Measurements from ENCODE around the gene SPATS2L. TPM values are rescaled to one million over a fixed set of nuclear protein-coding genes. Genes with fewer than 3 reads are reported as not detected.

SPATS2L gene
- total and polyA plus RNA-seq, 2 experiments from 2014 or later: 159 to 202 TPM

- Histone ChIP-seq H3K36me3 (replicated peaks; ENCODE audit: insufficient read depth, low read depth) (no peaks in the 10 kb centered on the region), H3K79me2 (peaks cover 79% of the 10 kb centered on the region), H3K4me2 (no peak overlapping the region), H3K9me3 (ENCODE audit: low read depth) (no peaks in the 10 kb centered on the region), H2AFZ (no peak overlapping the region), H4K20me1 (ENCODE audit: insufficient read depth, poor library complexity, severe bottlenecking) (peaks cover 5% of the 10 kb centered on the region), H3K9me2 (replicated peaks; ENCODE audit: insufficient read depth) (no peaks in the 10 kb centered on the region), H3K4me1 (ENCODE audit: insufficient read depth) (no peaks in the 10 kb centered on the region), H3K27me3 (no peaks in the 10 kb centered on the region), H3K27ac (no peak overlapping the region), H3K4me3 (no peak overlapping the region)
- no peak for DNase-seq (ENCODE audit: low spot score)
- WGBS (ENCODE audit: low lambda C conversion rate, missing lambda C conversion rate): 72% methylated on average over 4 of the region's 4 CpGs
- TF ChIP-seq EZH2phosphoT487 (IDR thresholded peaks at IDR 0.05; ENCODE audit: low read depth, severe bottlenecking, unreplicated experiment): no peak
- no peak for TF ChIP-seq CTCF (IDR thresholded peaks at IDR 0.05; ENCODE audit: poor library complexity)
- no peak for TF ChIP-seq EZH2 (IDR thresholded peaks at IDR 0.05; ENCODE audit: borderline replicate concordance)
Observed at GRCh38 chr2:200397785-200398184, 91.3 kb downstream of the SPATS2L start.

- Histone ChIP-seq H4K20me1 (ENCODE audit: insufficient read depth, poor library complexity, severe bottlenecking) (no peaks in the 10 kb centered on the region), H3K79me2 (peaks cover 82% of the 10 kb centered on the region), H3K27me3 (no peaks in the 10 kb centered on the region), H3K9me2 (replicated peaks; ENCODE audit: insufficient read depth) (no peaks in the 10 kb centered on the region), H3K9me3 (ENCODE audit: low read depth) (no peaks in the 10 kb centered on the region), H3K36me3 (replicated peaks; ENCODE audit: insufficient read depth, low read depth) (no peaks in the 10 kb centered on the region), H3K4me3 (no peak overlapping the region), H3K4me1 (ENCODE audit: insufficient read depth) (peaks cover 4% of the 10 kb centered on the region), H2AFZ (no peak overlapping the region), H3K4me2 (no peak overlapping the region), H3K27ac (no peak overlapping the region)
- TF ChIP-seq EZH2 (IDR thresholded peaks at IDR 0.05; ENCODE audit: borderline replicate concordance) (no peak), CTCF (IDR thresholded peaks at IDR 0.05; ENCODE audit: poor library complexity) (no peak), EZH2phosphoT487 (IDR thresholded peaks at IDR 0.05; ENCODE audit: low read depth, severe bottlenecking, unreplicated experiment) (no peak)
- WGBS (ENCODE audit: low lambda C conversion rate, missing lambda C conversion rate): 89% methylated on average over 1 of the region's 1 CpG
- no peak for DNase-seq (ENCODE audit: low spot score)
Observed at GRCh38 chr2:200399046-200399445, 92.6 kb downstream of the SPATS2L start.

- no peaks in the 10 kb centered on the region for H3K9me3 ChIP-seq (ENCODE audit: low read depth)
- no peak overlapping the region for H3K4me3 ChIP-seq
- no peaks in the 10 kb centered on the region for H3K36me3 ChIP-seq (replicated peaks; ENCODE audit: insufficient read depth, low read depth)
- H3K4me2 ChIP-seq: no peak overlapping the region
- H3K27ac ChIP-seq: no peak overlapping the region
- 80% methylated on average over 1 of the region's 1 CpG for WGBS (ENCODE audit: low lambda C conversion rate, missing lambda C conversion rate)
- H4K20me1 ChIP-seq (ENCODE audit: insufficient read depth, poor library complexity, severe bottlenecking): no peaks in the 10 kb centered on the region
- H2AFZ ChIP-seq: no peak overlapping the region
- H3K9me2 ChIP-seq (replicated peaks; ENCODE audit: insufficient read depth): no peaks in the 10 kb centered on the region
- no peak for DNase-seq (ENCODE audit: low spot score)
- peaks cover 8% of the 10 kb centered on the region for H3K4me1 ChIP-seq (ENCODE audit: insufficient read depth)
- TF ChIP-seq EZH2phosphoT487 (IDR thresholded peaks at IDR 0.05; ENCODE audit: low read depth, severe bottlenecking, unreplicated experiment) (no peak), EZH2 (IDR thresholded peaks at IDR 0.05; ENCODE audit: borderline replicate concordance) (no peak), CTCF (IDR thresholded peaks at IDR 0.05; ENCODE audit: poor library complexity) (no peak)
- no peaks in the 10 kb centered on the region for H3K27me3 ChIP-seq
- H3K79me2 ChIP-seq: peaks cover 79% of the 10 kb centered on the region
Observed at GRCh38 chr2:200399636-200400035, 93.1 kb downstream of the SPATS2L start.

GRCh38 chr2:200403814-200404213, 97.3 kb downstream of the SPATS2L start:
- 89% methylated on average over 4 of the region's 4 CpGs for WGBS (ENCODE audit: low lambda C conversion rate, missing lambda C conversion rate)
- H3K27ac ChIP-seq: peak overlapping the region; percentile 76
- DNase-seq (ENCODE audit: low spot score): no peak
- H3K79me2 ChIP-seq: peaks cover 57% of the 10 kb centered on the region
- H2AFZ ChIP-seq: no peak overlapping the region
- no peaks in the 10 kb centered on the region for H3K9me2 ChIP-seq (replicated peaks; ENCODE audit: insufficient read depth)
- no peaks in the 10 kb centered on the region for H3K36me3 ChIP-seq (replicated peaks; ENCODE audit: insufficient read depth, low read depth)
- peaks cover 42% of the 10 kb centered on the region for H3K4me1 ChIP-seq (ENCODE audit: insufficient read depth)
- H3K27me3 ChIP-seq: no peaks in the 10 kb centered on the region
- no peaks in the 10 kb centered on the region for H3K9me3 ChIP-seq (ENCODE audit: low read depth)
- no peak overlapping the region for H3K4me2 ChIP-seq
- TF ChIP-seq EZH2 (IDR thresholded peaks at IDR 0.05; ENCODE audit: borderline replicate concordance) (no peak), EZH2phosphoT487 (IDR thresholded peaks at IDR 0.05; ENCODE audit: low read depth, severe bottlenecking, unreplicated experiment) (no peak), CTCF (IDR thresholded peaks at IDR 0.05; ENCODE audit: poor library complexity) (no peak)
- no peak overlapping the region for H3K4me3 ChIP-seq
- no peaks in the 10 kb centered on the region for H4K20me1 ChIP-seq (ENCODE audit: insufficient read depth, poor library complexity, severe bottlenecking)
